D721Med (cell line): ENCODE results near the gene RNH1.

Experiments used
- DNase-seq: peaks from one replicate; pipeline ENCODE4 v3.0.0; 2011; ENCODE audit warnings: low spot score; ENCODE audit not compliant: insufficient read length
- FAIRE-seq: peaks from 2 replicates; lab custom pipeline; 2011; peaks lifted over from hg19 to GRCh38; lab: Jason Lieb, UNC
- TF ChIP-seq, protein P1 (sequence below): IDR thresholded peaks from 2 replicates; pipeline ENCODE4 v1.5.1; 2012; ENCODE audit warnings: mild to moderate bottlenecking, control low read depth; ENCODE audit not compliant: insufficient read depth; ENCODE audit errors: missing control alignments

Gene RNH1

DNA sequence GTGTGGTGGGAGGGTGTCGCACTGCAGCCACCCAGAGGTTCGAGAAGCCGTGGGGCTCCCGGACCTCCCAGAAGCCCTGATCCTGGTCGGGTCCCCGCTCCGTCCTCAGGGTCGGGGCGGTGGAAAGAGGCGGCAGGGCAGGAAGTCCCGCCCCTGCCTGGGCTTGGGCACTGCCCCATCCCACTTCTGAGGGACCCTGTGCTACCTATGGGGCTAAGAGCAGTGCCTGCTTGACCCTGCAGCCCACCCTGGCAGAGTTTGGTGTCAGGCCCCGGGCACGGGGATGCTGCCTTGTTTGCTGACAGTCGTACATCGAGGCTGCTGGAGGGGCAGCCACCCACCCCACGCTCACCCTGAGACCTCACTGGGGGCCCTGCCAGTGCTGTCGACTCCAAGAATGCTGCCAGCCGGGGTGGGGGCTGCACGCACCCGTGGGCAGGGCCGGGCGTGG lies 19.4 kb downstream of the RNH1 start:
- DNase-seq (no peak), FAIRE-seq (no peak)
- TF ChIP-seq, protein P1, sequence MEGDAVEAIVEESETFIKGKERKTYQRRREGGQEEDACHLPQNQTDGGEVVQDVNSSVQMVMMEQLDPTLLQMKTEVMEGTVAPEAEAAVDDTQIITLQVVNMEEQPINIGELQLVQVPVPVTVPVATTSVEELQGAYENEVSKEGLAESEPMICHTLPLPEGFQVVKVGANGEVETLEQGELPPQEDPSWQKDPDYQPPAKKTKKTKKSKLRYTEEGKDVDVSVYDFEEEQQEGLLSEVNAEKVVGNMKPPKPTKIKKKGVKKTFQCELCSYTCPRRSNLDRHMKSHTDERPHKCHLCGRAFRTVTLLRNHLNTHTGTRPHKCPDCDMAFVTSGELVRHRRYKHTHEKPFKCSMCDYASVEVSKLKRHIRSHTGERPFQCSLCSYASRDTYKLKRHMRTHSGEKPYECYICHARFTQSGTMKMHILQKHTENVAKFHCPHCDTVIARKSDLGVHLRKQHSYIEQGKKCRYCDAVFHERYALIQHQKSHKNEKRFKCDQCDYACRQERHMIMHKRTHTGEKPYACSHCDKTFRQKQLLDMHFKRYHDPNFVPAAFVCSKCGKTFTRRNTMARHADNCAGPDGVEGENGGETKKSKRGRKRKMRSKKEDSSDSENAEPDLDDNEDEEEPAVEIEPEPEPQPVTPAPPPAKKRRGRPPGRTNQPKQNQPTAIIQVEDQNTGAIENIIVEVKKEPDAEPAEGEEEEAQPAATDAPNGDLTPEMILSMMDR = no peak

DNA sequence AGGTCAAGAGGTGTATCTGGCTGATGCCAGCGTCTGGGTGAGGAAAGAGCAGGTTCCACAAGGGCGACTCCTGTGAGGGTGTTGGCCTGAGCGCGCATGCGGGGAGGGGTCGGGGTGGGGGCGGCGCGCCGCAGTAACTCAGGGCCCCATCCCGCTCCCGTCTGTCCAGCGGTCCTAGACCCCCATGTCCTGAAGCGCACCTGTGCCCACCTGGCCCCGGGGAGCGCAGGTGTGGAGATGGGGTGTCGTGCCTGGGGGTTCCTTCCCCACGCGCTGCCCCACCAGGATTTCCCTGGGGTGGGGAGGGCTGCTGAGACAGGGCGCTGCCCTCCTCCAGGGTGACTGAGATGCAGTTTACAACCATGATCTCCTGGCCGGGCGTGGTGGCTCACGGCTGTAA lies 20.9 kb downstream of the RNH1 start:
- FAIRE-seq (no peak), DNase-seq (no peak)
- TF ChIP-seq, protein P1 = no peak

DNA sequence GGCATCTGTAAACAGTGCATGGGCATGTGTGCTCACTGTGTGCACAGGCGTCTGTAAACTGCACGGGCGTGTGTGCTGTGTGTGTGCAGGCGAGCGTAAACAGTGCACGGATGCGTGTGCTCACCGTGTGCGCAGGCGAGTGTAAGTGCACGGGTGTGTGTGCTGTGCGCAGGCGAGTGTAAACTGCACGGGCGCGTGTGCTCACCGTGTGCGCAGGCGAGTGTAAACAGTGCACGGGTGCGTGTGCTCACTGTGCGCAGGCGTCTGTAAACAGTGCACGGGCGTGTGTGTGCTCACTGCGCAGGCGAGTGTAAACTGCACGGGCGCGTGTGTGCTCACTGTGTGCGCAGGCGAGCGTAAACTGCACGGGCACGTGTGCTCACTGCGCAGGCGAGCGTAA lies 22.4 kb downstream of the RNH1 start:
- no peak for FAIRE-seq
- TF ChIP-seq, protein P1 = no peak
- DNase-seq = no peak

DNA sequence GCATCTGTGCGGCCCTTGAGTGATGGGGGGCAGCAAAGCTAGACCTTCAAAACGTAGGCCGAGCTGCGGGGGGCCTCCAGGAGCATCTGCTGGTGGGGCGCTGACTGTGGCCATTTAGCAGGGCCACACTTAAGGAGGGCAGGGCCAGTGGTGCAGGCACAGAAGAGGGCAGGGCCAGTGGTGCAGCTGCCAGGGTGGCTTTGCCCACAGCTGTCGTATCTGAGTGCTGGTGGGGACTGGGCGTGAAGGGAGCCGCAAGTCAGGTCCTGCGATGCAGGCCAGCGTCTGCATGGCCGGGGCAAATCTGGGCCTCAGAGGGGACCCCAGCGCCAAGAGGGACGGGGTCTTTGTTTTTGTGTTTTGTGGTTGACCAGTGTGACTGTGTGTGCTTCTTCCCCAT lies 27.7 kb downstream of the RNH1 start:
- TF ChIP-seq, protein P1 = no peak
- FAIRE-seq (no peak), DNase-seq (no peak)

DNA sequence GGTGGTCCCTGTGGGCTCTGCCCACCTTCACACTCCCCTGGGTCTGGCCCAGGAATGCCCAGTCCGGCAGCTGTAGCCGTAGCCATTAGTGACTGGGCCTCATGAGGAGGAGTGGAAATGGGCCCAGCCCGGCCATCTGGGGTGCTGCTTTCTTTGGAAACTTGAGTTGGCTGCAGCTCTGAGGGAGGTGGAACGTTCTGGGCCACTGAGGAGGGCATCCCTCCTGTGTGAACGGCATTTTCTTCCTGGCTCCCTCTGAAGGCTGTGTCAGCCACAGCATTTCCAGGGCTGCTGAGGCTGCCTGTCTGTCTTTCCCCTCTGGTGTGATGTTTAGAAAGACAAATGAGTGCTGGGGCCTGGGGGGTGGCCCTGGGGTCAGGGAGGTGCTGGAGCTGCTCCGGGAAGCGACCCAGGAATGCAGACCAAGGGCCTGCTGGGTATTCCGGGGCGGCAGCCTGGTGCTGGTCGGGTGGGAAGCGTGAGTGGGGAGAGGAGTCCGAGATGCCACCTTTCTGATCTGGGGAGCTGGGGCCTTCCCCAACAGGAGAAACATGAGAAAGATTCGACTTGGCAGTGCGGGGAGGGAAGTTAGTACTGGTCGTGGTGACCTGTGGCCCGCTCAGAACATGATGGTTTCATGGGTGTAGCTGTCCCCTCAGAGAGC lies 29.9 kb downstream of the RNH1 start:
- DNase-seq = no peak
- no peak for FAIRE-seq
- TF ChIP-seq, protein P1 = no peak

DNA sequence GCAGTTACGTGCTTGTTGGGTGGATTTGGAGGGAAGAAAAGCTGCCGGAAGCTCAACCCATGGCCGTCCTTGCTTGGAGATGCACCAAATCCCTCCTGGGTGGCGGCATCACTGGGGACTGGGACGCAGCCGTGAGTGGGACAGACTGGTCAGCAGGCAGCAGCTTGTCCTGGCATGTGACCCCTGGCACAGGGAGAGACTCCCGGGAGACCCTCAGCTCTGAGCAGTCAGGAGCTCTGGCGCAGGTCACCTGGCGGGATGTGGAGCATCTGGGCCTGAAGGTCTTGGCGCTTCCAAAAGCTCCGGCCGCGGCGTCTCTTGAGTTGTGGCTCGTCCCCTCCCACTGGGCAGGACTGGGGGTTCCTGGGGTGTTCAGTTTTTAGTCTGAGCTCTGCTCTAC lies 30.6 kb downstream of the RNH1 start:
- FAIRE-seq (no peak), DNase-seq (no peak)
- TF ChIP-seq, protein P1 = no peak

DNA sequence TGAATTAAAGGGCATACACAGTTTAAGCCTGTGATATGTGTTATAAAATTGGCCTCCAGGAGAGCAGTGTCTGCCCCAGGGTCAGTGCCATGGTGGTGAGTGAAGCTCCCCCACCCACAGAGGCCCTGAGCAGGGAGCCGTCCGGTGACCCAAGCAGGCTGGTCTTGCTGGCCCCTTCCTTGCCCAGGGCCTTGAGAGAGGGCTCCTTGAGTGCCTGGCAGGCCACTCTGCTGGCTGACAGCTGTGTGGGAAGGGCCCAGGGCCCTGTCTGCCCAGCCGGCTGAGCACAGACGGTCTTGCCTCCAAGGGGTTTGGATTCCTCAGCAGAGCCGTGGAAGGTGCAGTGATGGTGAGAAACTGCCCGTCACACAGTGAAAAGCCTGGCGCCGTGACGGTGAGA lies 31.1 kb downstream of the RNH1 start:
- DNase-seq (no peak), FAIRE-seq (no peak)

More for the DNA sequence above, 31.1 kb downstream of the RNH1 start:
- TF ChIP-seq, protein P1 = no peak
